HepG2 (cell line): ENCODE measurements around the gene CLDN14. TPM values are rescaled to one million over a fixed set of nuclear protein-coding genes. Genes with fewer than 3 reads are reported as not detected.

Experiments used
- ATF7 ChIP-seq, 2 experiments: fragments of 450-650 bp in 1 of 2; sonication (generic) in 1 of 2; formaldehyde crosslinking in 1 of 2; IDR thresholded peaks; 2 replicates each; pipeline versions ENCODE4 v1.4.0 to v1.6.1; 2016 to 2020; ENCODE audit warnings: antibody characterized with exemption in 1 of 2, mild to moderate bottlenecking in 1 of 2, missing genetic modification reagents in 1 of 2
- CEBPZ ChIP-seq: IDR thresholded peaks from 2 replicates; pipeline ENCODE4 v1.6.1; 2012; ENCODE audit warnings: low read length, improper control_type of control experiment
- KMT2B ChIP-seq: IDR thresholded peaks from 2 replicates; pipeline ENCODE4 v1.6.1; 2016; ENCODE audit warnings: missing genetic modification reagents, missing compliant biosample characterization
- NR0B2 ChIP-seq: sonication (generic); formaldehyde crosslinking; IDR thresholded peaks from 2 replicates; pipeline ENCODE4 v1.4.0; 2020; ENCODE audit warnings: mild to moderate bottlenecking, missing genetic modification reagents
- SP5 ChIP-seq: IDR thresholded peaks from 2 replicates; pipeline ENCODE4 v1.6.1; 2016; ENCODE audit warnings: low read depth, borderline replicate concordance
- ZBTB40 ChIP-seq, 2 experiments: fragments of 450-650 bp in 1 of 2; sonication (generic) in 1 of 2; formaldehyde crosslinking in 1 of 2; IDR thresholded peaks; 2 replicates each; pipeline versions ENCODE4 v1.6.1 to v1.8.0; 2016 to 2022; ENCODE audit warnings: antibody characterized with exemption in 1 of 2, mild to moderate bottlenecking in 1 of 2, missing genetic modification reagents in 1 of 2
- ZNF891 ChIP-seq: sonication (generic); formaldehyde crosslinking; IDR thresholded peaks from 2 replicates; pipeline ENCODE4 v1.5.0; 2020; ENCODE audit warnings: mild to moderate bottlenecking, missing genetic modification reagents
- polyA plus RNA-seq, 8 experiments: library from polyadenylated mRNA; depleted of rRNA in 3 of 8; stranded (reverse) in 7 of 8; unstranded in 1 of 8; fragments of >200 nt; fragmentation: Illumina TruSeq in 4 of 8; extraction: Trizol in 4 of 8; gene quantifications; 2 replicates each; pipeline versions ENCODE4 v1.2.1 to v1.2.3, GENCODE V29; 2011 to 2016; ENCODE audit warnings: low read depth in 4 of 8, missing spikeins in 1 of 8, mixed read lengths in 1 of 8; ENCODE audit not compliant: insufficient read depth in 1 of 8
- total RNA-seq, 5 experiments: library from RNA; depleted of rRNA; stranded (reverse); fragments of >200 nt; fragmentation: Illumina TruSeq; extraction: Trizol; gene quantifications; 2 replicates each; pipeline ENCODE4 v1.2.3, GENCODE V29; 2016; ENCODE audit warnings: low read depth in 1 of 5
- TF ChIP-seq, protein P1 (sequence below): sonication (generic); formaldehyde crosslinking; conservative IDR thresholded peaks from 2 replicates; pipeline ENCODE4 v1.4.0; 2020; ENCODE audit warnings: mild to moderate bottlenecking, missing genetic modification reagents, moderate library complexity

The CLDN14 gene
- total and polyA plus RNA-seq, 2 of the 13 experiments (the other 11 are each of a cell fraction or from before 2014, with no cell fraction given): 1.1 to 1.4 TPM

DNA sequence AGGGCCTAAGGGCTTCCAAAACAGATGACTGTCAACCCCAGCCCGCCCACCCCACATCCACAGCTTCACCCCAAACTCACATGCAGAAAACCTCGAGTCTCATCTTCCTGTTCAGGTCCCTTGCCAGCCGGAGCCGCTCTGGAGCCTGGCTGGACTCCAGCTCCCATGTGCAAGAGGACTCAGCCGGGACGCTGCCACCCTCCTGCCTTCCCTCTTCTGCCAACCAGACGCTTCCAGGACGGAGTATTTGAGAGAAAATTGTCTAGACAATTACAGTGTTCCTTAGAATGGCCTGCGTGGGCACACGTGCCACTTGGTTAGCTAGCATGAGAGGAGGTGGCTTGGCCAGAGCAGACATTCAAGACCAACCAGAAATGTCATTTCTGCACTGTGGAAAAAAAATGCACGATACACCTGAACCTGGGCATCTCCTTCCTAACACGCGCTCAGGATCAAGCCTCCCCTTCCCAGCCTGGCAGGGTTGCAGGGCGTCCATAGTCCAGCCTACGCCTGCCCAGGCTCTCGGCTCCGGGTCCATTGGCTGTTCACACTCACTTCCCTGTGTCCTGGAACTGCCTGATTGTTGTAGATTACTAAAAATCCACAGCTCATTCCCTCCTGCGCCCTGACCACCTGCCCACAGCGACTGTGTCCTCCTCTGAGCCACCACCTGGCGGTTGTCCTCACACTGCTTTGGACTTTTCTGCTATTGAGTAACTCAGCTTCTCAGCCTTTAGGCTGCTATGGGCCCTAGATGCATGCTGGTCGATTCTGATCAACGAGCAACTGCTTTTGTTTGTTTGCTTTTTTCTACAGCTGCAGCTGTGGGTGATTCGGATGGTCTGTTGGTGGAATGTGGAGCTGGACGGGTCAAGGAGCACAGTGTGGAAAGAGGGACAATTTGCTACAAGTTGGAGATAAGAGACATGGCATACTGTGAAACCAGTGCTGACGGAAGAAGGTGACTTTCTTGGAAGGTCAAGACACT, at the start of gene CLDN14 (continued):
- TF ChIP-seq ZBTB40 (IDR thresholded peaks at IDR 0.05): no peak
- peak; percentile 82; the same call in 1 of the 2 replicates for TF ChIP-seq ZBTB40 (CRISPR knock-in tag; IDR thresholded peaks at IDR 0.05)
- no peak for TF ChIP-seq CEBPZ
- no peak for TF ChIP-seq KMT2B (CRISPR knock-in tag)
- TF ChIP-seq SP5: no peak
- no peak for TF ChIP-seq ATF7 (IDR thresholded peaks at IDR 0.05)
- peak; percentile 65; the same call in 1 of the 2 replicates for TF ChIP-seq ATF7 (CRISPR knock-in tag; IDR thresholded peaks at IDR 0.05)
- TF ChIP-seq NR0B2 (CRISPR knock-in tag): peak; percentile 49; the same call in 1 of the 2 replicates
- no peak for TF ChIP-seq ZNF891
- TF ChIP-seq, protein P1, sequence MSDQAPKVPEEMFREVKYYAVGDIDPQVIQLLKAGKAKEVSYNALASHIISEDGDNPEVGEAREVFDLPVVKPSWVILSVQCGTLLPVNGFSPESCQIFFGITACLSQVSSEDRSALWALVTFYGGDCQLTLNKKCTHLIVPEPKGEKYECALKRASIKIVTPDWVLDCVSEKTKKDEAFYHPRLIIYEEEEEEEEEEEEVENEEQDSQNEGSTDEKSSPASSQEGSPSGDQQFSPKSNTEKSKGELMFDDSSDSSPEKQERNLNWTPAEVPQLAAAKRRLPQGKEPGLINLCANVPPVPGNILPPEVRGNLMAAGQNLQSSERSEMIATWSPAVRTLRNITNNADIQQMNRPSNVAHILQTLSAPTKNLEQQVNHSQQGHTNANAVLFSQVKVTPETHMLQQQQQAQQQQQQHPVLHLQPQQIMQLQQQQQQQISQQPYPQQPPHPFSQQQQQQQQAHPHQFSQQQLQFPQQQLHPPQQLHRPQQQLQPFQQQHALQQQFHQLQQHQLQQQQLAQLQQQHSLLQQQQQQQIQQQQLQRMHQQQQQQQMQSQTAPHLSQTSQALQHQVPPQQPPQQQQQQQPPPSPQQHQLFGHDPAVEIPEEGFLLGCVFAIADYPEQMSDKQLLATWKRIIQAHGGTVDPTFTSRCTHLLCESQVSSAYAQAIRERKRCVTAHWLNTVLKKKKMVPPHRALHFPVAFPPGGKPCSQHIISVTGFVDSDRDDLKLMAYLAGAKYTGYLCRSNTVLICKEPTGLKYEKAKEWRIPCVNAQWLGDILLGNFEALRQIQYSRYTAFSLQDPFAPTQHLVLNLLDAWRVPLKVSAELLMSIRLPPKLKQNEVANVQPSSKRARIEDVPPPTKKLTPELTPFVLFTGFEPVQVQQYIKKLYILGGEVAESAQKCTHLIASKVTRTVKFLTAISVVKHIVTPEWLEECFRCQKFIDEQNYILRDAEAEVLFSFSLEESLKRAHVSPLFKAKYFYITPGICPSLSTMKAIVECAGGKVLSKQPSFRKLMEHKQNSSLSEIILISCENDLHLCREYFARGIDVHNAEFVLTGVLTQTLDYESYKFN (CRISPR knock-in tag): peak; percentile 98
